RKO (cell line): Measurements from ENCODE around the gene NFATC4.

ENCODE experiments used
- DNase-seq: peaks from one replicate; pipeline ENCODE4 v3.0.0-alpha.2; 2016; ENCODE audit warnings: low spot score

Gene NFATC4

GRCh38 chr14:24411443-24412389 lies 43.7 kb downstream of the NFATC4 start:
- peak; percentile 48 for DNase-seq

- DNase-seq = no peak
Measured at GRCh38 chr14:24414077-24414476, 46.1 kb downstream of the NFATC4 start.

GRCh38 chr14:24414732-24415420 lies 46.9 kb downstream of the NFATC4 start:
- DNase-seq = no peak

DNA sequence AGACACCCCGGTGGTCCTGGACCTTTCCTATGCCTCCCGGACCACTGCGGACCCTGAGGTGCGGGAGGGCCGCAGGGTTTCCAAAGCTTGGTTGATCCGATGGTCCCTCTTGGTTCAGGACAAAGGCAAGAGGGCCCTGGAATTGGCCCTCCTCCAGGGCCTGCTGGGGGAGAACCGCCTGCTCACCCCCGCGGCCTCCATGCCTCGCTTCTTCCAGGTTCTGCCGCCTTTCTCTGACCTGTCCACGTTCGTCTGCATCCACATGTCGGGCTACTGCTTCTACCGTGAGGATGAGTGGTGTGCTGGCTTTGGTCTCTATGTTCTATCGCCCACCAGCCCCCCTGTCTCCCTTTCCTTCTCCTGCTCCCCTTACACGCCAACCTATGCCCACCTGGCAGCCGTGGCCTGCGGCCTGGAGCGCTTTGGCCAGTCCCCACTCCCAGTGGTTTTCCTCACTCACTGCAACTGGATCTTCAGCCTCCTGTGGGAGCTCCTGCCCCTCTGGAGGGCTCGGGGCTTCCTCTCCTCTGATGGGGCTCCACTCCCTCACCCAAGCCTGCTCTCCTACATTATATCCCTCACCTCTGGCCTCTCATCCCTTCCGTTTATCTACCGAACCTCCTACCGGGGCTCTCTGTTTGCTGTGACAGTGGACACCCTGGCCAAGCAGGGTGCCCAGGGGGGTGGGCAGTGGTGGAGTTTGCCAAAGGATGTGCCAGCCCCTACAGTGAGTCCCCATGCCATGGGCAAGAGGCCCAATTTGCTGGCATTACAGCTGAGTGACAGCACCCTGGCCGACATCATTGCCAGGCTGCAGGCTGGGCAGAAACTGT lies 47.7 kb downstream of the NFATC4 start:
- DNase-seq = no peak

DNA sequence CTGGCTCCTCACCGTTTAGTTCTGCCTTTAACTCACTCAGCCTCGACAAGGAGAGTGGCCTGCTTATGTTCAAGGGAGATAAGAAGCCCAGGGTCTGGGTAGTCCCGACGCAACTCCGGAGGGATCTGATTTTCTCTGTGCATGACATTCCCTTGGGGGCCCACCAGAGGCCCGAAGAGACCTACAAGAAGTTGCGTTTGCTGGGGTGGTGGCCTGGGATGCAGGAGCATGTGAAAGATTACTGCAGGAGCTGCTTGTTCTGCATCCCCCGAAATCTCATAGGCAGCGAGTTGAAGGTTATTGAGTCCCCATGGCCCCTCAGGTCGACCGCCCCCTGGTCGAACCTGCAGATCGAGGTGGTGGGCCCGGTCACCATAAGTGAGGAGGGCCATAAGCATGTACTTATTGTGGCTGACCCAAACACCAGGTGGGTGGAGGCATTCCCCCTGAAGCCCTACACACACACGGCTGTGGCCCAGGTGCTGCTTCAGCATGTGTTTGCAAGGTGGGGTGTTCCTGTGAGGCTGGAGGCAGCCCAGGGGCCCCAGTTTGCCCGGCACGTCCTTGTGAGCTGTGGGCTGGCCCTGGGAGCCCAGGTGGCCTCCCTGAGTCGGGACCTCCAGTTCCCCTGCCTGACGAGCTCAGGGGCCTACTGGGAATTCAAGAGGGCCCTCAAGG lies 48.4 kb downstream of the NFATC4 start:
- no peak for DNase-seq

GRCh38 chr14:24416932-24417619 lies 49.1 kb downstream of the NFATC4 start:
- DNase-seq = no peak

GRCh38 chr14:24417832-24418491 lies 50.0 kb downstream of the NFATC4 start:
- no peak for DNase-seq

- DNase-seq = no peak
Measured at GRCh38 chr14:24418492-24418873, 50.5 kb downstream of the NFATC4 start.

DNA sequence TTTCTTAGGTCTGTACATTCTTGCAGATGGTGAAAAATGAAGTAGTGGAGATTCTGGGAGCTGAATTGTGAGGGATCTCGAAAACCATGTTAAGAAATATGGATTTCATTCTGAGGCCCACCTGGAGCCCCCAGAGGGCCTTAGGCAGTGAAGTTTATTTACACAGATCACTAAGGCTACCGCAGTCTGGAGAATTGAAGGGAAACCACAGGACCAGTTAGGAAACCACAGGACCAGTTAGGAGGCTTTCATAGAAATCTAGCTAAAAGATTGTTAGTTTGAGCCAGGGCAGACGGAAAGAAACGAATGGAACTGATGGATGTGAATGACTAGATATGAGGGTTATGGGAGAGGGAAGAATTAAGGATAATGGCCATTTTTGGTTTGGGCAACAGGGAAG lies 54.3 kb downstream of the NFATC4 start:
- no peak for DNase-seq

DNA sequence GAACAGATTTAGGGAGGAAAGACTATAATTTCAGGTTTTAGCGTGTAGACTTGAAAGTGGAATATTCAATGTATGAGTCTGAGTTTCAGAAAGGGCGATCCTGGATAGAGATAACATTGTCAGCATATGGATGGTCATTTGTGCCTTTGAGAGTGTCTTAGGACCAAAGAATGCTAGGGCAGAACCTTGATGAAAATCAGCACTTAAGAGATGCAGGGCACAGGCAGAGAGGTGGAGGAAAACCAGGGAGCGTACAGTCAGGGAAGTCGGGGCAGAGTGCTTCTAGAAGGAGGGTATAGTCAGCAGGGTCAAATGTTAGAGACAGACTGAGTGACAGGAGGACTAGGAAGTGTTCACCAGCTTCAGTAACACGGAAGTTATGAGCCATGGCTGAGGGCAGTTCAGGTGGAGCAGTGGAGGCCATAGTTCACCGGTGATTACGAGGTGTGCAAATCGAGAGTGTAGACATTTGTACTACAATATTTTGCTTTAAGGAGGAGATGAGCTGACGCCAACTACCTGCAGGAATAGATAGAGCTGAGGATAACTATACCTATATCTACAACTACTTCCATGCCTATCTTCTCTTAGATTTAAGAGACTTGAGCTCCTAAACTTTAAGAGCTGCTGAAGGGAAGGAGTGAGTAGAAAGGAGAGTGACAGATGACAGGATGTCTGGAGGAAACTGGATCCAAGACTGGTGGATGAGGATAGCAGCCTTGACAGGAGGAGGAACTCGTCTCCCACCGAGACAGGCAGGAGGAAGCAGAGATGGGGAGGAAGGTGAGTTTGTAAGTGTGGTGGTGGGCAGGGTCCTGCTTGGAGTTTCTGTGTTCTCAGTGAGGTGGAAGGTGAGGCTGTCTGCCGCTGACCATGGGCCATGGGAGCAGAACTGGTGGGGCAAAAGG lies 55.0 kb downstream of the NFATC4 start:
- DNase-seq = no peak

- DNase-seq = no peak
Measured at GRCh38 chr14:24425704-24426103, 57.7 kb downstream of the NFATC4 start.

GRCh38 chr14:24426150-24426911 lies 58.3 kb downstream of the NFATC4 start:
- DNase-seq = no peak

DNA sequence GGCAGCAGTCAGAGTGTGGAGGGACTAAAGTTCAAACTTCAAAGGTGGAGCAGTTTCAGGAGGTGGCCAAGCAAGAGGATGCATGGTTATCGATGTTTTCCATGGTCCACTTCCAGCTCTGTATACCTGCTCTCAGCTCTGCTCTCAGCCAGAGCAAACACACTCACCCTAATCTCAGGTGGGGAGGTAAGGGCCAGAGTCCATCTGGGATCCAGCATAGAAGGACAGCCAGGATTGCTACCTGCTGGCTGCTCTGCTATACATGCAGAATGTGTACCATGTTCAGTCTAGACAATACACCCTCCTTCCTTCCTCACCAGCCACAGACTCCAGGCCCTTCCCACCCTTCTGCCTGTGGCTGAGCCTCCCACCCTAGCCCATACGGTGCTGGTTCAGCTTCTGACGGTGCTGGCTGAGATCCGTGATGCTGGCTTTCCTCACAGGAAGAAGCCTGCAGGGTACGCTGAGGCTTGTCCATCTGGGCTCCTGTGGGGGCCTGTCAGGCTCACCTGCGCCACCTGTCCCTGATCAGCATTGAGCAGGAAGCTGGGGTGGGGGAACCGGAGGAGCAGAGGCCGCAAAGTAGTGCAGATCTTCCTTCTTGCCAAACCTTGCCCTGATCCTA lies 59.0 kb downstream of the NFATC4 start:
- DNase-seq = no peak

DNA sequence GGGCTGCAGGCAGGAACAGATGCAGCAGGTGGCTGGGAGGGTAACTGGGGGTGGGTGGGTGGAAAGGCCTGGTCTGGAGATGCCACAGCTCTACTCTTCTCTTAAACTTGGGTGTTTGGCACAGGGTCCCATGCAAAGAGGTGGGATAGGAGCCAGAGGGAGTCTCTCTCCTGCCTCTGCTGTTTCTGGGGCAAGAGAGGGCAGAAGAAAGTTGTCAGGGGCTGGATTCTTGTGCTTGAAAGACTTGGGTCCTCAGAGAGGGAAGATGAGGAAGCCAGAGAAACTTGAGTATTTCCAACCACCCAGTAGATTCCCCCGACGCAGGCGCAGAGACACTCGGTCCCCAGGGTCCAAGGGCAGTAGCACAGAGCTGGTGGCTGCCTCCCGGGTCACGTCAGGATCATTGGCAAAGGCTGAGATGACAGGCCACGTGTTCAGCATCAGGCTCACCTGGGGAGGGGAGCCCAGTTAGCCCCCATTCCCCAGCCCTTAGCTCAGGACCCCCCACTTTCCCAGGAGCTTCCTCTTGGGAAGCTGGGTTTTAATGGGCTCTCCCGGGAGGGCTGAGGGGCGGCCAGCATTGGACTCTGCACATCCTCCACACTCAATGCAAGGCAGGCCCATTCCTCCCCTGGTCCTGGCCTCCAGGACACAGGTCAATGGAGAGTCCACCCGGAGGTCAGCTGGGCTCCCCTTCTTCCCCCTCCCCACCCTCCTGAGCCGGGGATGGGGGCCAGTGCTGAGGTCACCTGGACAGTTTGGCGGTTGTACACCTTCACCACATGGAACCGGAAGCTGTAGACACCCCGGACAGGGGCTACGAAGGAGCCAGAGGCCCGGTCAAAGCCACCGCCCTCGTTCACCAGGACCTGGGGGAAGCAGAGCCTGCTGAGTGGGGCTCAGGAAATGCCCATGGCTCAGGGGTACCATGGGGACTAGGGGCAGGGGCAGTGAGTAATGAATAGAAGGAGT lies 59.8 kb downstream of the NFATC4 start:
- no peak for DNase-seq

DNA sequence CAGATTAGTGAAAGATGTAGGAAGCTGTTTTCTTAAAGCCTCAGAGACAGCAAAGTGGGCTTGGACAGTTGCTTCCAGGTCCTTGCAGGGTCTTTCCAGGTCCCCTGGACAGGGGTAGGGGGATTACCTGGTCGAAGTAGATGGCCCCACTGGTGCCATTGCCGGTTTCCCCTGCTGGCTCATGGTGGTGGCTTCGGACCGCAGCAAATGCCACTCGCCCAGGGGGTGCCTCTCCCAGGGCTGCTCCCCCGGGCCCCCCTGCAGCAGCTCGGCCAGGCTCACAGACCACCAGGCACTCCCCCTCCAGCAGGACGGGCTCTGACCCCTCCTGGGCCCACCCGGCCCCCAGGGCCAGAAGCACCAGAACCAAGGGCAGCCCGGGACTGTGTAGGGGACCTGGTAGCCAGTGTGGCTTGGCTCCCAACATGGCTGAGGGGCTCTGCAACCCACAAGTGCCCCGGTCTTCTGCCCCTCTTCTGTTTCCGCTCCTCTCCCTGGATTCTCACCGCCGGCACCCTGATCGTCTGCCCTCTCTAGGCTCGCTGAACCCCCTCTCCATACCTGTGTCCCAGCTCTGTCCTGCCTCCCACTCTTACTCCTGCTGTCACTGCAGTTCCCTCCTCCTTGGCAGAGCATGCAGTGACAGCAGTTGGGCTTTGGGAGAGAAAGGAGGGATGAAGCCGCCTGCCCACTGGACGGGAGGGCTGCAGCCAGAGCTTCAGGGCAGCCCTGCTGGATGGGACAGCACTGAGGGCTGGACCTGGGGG lies 60.8 kb downstream of the NFATC4 start:
- no peak for DNase-seq
